ENCODE measurements around the gene GNAL.

Gene GNAL

DNA sequence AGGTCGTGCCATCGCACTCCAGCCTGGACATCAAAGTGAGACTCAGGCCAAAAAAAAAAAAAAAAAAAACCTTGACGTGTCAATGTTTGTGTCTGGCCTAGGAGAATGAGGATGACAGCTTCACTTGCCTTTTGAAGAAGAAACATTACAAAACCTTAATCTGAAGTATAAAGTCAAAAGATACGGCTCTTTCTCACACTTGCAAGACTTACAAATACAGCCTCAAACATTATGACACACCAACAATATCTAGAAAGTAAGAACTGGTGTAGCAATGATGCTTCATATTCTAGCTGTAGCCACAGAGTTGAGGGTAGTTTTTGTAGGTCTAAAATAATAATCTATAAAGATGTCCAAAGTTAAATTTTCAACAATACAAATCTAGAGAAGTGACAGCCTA, 193.6 kb downstream of the GNAL start:
- in situ Hi-C loops (cut with MboI; ENCODE audit: low sequenced_read_pairs, unreplicated experiment) = no loop called here

DNA sequence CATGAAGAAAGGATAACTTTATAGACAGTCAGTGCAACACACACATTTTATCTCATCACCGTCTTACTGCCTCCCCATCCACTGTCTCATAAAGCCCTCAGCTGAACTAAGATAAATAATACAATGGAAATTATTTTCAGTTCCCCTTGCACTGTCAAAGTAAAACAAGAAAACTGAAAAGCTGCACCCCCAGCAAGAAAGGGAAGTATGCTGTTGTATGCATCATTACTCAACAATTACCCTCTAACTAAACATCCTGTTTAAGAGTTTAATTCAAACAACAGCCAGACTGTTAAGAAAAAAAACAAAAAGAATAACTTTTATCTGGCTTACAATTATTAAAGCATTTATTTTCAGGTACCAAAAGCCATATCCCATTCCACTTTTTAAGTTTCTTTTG, 194.1 kb downstream of the GNAL start:
- DNase-seq (ENCODE audit: low spot score) = peak; percentile 69
- TF ChIP-seq, protein P1, sequence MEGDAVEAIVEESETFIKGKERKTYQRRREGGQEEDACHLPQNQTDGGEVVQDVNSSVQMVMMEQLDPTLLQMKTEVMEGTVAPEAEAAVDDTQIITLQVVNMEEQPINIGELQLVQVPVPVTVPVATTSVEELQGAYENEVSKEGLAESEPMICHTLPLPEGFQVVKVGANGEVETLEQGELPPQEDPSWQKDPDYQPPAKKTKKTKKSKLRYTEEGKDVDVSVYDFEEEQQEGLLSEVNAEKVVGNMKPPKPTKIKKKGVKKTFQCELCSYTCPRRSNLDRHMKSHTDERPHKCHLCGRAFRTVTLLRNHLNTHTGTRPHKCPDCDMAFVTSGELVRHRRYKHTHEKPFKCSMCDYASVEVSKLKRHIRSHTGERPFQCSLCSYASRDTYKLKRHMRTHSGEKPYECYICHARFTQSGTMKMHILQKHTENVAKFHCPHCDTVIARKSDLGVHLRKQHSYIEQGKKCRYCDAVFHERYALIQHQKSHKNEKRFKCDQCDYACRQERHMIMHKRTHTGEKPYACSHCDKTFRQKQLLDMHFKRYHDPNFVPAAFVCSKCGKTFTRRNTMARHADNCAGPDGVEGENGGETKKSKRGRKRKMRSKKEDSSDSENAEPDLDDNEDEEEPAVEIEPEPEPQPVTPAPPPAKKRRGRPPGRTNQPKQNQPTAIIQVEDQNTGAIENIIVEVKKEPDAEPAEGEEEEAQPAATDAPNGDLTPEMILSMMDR (IDR thresholded peaks at IDR 0.05; ENCODE audit: borderline replicate concordance, control extremely low read depth, extremely low read depth, insufficient read depth, missing control alignments) = no peak
- in situ Hi-C loops (cut with MboI; ENCODE audit: low sequenced_read_pairs, unreplicated experiment) = no loop called here

More for the DNA sequence above, 193.6 kb downstream of the GNAL start:
- DNase-seq (ENCODE audit: low spot score) = no peak
- TF ChIP-seq, protein P1 (IDR thresholded peaks at IDR 0.05; ENCODE audit: borderline replicate concordance, control extremely low read depth, extremely low read depth, insufficient read depth, missing control alignments) = no peak

DNA sequence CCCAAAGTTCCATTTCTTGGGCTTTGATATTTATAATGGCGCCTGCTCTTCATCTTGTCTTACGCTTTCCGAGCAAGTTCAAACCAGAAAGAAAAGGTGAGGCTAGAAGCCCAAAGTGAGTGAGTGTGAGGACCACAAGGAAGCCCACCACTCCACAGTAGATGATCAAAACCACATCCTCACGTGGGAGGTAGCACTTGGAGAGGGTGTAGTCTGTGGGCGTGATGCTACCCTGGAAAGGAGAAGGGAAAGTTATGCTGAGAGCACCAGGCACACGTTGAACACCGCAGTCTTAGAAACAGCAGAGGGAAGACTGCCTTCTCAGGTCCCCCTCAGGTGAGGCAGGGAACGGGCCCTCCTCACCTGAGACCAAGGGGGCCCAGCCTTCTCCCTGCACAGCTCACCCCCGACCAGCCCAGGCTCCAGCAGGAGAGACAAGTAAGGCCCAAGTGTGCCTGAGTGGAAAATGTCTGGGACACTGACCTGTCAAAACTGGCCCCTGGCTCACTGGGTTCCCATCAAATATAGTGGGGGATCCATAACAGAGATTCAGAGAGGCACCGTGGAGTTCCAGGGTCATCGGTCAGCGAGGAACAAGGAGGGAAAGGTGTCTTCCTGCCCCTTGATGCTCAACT, 195.4 kb downstream of the GNAL start:
- in situ Hi-C loops (cut with MboI; ENCODE audit: low sequenced_read_pairs, unreplicated experiment) = no loop called here
- TF ChIP-seq, protein P1 (IDR thresholded peaks at IDR 0.05; ENCODE audit: borderline replicate concordance, control extremely low read depth, extremely low read depth, insufficient read depth, missing control alignments) = no peak
- no peak for DNase-seq (ENCODE audit: low spot score)

DNA sequence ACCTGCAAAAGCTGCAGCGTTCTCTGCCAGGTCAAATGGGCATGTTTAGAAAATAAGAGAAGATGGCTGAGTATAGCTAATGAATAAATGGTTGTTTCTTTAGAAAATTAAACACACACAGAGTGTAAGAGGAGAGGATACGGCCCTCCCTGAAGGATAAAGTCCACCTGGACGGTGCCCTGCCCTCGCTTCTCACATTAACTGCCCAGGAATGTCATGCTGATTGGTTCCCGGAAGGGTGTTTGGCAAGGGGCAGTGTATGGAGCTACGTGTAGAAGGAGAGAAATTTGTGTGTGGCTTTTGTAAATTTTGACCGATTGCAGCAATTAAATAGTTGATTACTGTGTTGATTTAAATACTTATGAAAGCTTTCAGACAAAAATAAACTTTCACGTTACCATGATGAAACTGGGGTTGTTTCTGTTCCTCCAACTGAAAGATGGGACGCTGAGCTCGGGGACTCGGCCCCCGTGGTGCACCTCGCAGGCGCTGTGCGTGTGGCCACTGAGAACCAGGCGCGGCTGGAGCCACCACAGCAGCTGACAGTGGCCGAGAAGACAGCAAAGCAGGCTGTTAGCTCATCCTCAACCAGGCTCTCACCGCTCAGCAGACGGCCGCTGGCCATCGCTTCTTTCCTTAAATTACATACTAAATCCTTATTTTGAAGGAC, 196.3 kb downstream of the GNAL start:
- in situ Hi-C loops (cut with MboI; ENCODE audit: low sequenced_read_pairs, unreplicated experiment) = no loop called here
- no peak for DNase-seq (ENCODE audit: low spot score)
- TF ChIP-seq, protein P1 (IDR thresholded peaks at IDR 0.05; ENCODE audit: borderline replicate concordance, control extremely low read depth, extremely low read depth, insufficient read depth, missing control alignments) = no peak

DNA sequence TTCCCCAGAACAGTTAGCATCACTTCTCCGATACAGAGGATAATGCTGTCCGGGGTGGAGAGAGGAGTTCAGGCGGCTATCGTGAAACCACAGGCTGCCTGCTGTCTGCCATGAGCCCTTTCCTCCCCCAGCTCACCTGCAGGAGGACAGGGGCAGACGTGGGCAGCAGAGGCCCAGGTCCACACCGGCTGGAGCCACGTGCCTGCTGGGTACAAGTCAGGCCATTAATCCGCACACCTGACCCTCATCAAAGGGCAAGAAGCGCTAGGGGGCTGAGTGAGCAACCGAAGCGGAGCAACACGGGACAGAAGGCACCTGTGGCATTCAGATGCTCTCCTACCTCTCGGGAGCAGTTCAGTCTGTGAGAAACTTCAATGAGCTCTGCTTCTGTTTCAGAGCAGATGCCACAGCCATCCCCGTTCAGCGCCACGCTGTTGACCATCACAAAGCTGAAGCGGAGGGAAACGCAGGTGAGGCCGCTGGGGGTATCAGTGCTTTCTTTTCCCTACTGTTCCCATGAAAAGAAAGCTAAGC, 197.6 kb downstream of the GNAL start:
- in situ Hi-C loops (cut with MboI; ENCODE audit: low sequenced_read_pairs, unreplicated experiment) = no loop called here
- TF ChIP-seq, protein P1 (IDR thresholded peaks at IDR 0.05; ENCODE audit: borderline replicate concordance, control extremely low read depth, extremely low read depth, insufficient read depth, missing control alignments) = no peak
- DNase-seq (ENCODE audit: low spot score) = no peak

DNA sequence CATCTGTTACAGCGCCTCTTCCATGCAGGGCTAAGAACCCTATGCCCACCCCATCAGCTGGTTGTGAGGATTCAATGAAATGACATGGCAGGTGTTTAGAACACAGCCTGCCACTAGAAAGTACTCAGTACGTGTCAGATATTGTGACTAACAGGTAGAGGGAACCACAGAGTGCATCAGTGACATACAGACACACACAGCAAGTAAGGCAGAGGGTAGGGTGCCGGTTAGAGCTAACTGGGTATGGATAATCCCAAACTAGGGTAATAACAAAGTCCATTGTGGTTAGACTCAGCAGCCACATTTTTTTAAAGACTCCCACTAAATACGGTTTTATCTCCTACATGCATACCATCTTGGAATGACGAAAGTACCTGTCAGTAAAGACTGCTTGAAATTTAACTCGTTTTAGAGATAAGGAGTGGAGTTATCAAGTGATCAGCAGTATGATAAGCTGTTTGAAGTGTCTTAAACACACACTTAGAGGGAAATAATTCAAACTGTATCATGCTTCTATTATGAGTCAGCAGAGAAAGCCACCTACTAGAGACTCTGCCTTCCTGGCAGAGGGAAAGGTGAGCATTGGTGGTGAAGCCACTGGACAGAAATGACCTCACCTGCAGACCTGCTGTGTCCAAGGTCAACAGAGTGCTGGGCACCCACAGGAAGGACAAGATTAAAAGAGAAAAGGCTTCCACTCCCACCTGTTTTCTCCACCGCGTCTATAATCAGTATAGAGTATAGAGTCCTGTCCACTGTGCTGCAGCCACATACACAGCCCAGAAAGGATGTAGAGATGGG, 198.5 kb downstream of the GNAL start:
- TF ChIP-seq, protein P1 (IDR thresholded peaks at IDR 0.05; ENCODE audit: borderline replicate concordance, control extremely low read depth, extremely low read depth, insufficient read depth, missing control alignments) = no peak
- in situ Hi-C loops (cut with MboI; ENCODE audit: low sequenced_read_pairs, unreplicated experiment) = no loop called here
- no peak for DNase-seq (ENCODE audit: low spot score)
